Osteocyte (in vitro differentiated cells): Measurements from ENCODE around the gene MTERF4. TPM values are rescaled to one million over a fixed set of nuclear protein-coding genes. Genes with fewer than 3 reads are reported as not detected.

Source experiments
- DNase-seq: peaks from one replicate; pipeline ENCODE4 v3.0.0; 2021; ENCODE audit warnings: mixed read lengths; ENCODE audit not compliant: unreplicated experiment; ENCODE audit errors: extremely low spot score
- H3K27ac Mint-ChIP-seq: one replicate; pipeline ENCODE4 v1.8.0; 2021; ENCODE audit warnings: mild to moderate bottlenecking, mixed read lengths; ENCODE audit not compliant: unreplicated experiment
- H3K27me3 Mint-ChIP-seq: one replicate; pipeline ENCODE4 v1.8.0; 2021; ENCODE audit warnings: mixed read lengths; ENCODE audit not compliant: unreplicated experiment
- H3K36me3 Mint-ChIP-seq: one replicate; pipeline ENCODE4 v1.8.0; 2021; ENCODE audit warnings: mixed read lengths; ENCODE audit not compliant: unreplicated experiment
- H3K4me1 Mint-ChIP-seq: one replicate; pipeline ENCODE4 v1.8.0; 2021; ENCODE audit warnings: mixed read lengths; ENCODE audit not compliant: unreplicated experiment
- H3K4me3 Mint-ChIP-seq: one replicate; pipeline ENCODE4 v1.8.0; 2021; ENCODE audit warnings: mild to moderate bottlenecking, moderate library complexity, mixed read lengths; ENCODE audit not compliant: unreplicated experiment
- H3K9me3 Mint-ChIP-seq: one replicate; pipeline ENCODE4 v1.8.0; 2021; ENCODE audit warnings: mixed read lengths; ENCODE audit not compliant: unreplicated experiment
- total RNA-seq: library from RNA; stranded (reverse); gene quantifications from 2 replicates; pipeline ENCODE4 v1.2.1, GENCODE V29; 2021
- TF ChIP-seq, protein P1 (sequence below): fragments of 200-600 bp; sonication (generic); IDR thresholded peaks from 2 replicates; pipeline ENCODE4 v1.5.0; 2021; ENCODE audit warnings: antibody characterized with exemption, mild to moderate bottlenecking, moderate library complexity

Gene MTERF4
- total RNA-seq, 1 donor from 2014 or later: 36.8 TPM

DNA sequence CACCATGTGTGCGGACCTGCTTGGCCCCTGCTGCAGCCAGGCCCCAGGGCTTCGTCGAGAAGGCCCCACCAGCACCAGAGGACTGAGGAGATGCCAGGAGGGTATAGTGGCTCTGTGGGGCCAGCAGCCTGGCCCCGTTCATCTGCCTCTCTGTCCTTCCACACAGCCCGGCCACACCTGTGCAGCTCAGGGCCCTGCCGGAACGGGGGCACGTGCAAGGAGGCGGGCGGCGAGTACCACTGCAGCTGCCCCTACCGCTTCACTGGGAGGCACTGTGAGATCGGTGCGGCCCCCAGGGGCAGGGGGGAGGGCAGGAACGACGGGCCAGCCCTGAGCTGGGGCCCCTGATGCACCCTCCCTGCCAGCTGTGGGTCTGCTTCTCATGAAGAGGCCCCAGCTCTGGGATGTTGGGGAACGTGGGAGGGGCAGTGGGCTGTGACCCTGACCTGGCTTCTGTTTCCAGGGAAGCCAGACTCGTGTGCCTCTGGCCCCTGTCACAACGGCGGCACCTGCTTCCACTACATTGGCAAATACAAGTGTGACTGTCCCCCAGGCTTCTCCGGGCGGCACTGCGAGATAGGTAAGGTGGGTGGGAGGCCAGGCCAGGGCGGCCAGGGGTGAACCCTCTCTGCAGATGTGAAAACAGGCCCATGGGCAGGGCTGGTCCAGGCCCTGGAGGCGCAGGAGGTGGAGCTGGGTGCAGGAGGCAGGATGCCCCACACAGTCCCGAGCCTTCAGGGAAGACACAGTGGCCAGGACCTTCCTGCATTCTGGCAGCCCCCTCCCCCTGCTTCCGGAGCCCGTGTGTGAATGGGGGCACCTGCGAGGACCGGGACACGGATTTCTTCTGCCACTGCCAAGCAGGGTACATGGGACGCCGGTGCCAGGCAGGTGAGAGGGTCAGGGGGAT is 50.3 kb downstream of the MTERF4 start:
- no peak for DNase-seq
- Mint-ChIP-seq H3K9me3 (no peaks in the 10 kb centered on the region), H3K27me3 (peaks cover 21% of the 10 kb centered on the region), H3K27ac (no peak overlapping the region), H3K36me3 (no peaks in the 10 kb centered on the region), H3K4me3 (no peak overlapping the region), H3K4me1 (no peaks in the 10 kb centered on the region)
- TF ChIP-seq, protein P1, sequence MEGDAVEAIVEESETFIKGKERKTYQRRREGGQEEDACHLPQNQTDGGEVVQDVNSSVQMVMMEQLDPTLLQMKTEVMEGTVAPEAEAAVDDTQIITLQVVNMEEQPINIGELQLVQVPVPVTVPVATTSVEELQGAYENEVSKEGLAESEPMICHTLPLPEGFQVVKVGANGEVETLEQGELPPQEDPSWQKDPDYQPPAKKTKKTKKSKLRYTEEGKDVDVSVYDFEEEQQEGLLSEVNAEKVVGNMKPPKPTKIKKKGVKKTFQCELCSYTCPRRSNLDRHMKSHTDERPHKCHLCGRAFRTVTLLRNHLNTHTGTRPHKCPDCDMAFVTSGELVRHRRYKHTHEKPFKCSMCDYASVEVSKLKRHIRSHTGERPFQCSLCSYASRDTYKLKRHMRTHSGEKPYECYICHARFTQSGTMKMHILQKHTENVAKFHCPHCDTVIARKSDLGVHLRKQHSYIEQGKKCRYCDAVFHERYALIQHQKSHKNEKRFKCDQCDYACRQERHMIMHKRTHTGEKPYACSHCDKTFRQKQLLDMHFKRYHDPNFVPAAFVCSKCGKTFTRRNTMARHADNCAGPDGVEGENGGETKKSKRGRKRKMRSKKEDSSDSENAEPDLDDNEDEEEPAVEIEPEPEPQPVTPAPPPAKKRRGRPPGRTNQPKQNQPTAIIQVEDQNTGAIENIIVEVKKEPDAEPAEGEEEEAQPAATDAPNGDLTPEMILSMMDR: no peak

DNA sequence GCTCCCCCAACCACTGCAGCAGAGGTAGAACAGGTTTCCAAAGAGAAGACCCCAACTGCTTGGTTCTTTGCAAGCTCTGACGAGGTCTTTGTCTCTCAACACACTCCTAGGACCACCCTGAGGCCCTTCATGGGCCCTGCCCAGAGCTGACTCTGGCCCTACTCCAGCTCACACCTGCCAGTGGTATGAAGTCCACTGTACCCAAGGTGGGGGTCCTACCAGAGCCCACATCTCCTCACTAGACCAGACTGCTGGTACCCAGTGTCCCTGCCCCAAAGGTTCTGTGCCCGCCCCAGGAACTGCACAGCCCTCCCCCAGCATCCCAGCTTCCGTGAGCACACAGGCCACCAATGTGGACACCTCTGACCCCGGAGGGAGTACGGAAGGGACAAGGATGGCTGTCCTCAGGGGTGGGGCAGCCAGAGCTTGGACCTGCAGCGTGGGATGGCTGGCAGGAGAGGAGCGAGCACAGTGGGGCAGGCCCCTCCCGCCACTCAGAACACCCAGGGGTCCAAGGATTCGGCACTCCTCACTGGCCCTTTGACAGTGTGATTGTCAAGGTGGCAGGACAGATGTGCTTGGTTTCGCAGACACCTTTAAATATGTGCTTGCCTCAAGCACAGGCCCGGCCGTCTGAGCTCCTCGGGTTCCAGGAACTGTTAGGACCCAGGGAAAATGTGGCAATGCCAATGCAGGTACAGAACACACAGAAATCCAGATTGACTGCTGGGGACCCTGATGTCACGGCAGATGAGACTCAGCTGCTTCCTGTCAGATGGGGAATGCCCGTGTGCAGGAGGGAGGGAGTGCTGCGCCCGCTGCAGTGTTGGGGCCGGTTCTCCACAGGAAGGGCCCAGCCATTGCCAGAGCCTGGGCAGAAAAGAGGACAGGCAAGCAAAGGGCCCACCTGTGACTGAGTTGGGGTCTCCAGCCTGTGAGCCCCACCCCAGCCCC is 51.2 kb downstream of the MTERF4 start:
- Mint-ChIP-seq H3K36me3 (no peaks in the 10 kb centered on the region), H3K27ac (no peak overlapping the region), H3K9me3 (peaks cover 2% of the 10 kb centered on the region), H3K4me1 (no peaks in the 10 kb centered on the region), H3K27me3 (peaks cover 24% of the 10 kb centered on the region), H3K4me3 (no peak overlapping the region)
- TF ChIP-seq, protein P1: no peak
- DNase-seq: no peak

DNA sequence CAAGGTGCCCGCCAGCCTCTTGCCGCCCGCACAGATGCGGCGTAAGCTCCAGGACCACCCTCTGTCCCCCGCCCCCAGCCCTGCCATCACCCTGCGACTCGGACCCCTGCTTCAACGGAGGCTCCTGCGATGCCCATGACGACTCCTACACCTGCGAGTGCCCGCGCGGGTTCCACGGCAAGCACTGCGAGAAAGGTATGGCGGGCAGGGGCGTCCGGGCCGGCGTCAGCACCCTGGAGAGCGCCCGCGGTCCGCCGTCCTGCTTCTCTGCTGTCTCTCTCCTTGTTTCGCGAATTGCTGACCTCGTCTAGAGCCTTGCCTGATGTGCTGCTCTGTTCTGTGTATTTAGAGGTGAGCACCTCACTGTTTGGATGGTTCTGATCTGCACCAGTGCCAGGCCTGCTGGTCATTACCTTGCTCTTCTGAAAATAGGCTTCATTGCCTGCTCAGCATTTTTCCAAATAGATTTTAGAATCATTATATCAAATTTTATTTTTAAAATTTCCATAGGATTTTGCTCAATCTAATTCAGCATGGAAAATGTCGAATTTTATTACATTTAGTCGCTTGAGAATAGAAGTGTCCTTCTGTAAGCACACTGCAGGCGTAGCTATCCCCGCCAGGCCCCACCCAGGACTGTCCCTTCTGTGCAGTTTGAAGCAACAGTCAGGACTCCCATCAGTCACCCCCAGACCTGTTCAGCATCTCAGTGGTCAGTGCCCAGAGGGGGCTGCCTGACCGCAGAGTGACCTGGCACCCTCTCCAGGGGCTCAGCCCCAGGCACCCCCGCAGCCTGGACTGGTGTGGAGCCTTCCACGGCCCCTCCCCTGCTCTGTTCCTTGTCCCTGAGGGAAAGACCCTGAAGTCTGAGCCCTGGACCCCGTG is 52.1 kb downstream of the MTERF4 start:
- H3K4me3 Mint-ChIP-seq: no peak overlapping the region
- peaks cover 21% of the 10 kb centered on the region for H3K27me3 Mint-ChIP-seq
- peaks cover 7% of the 10 kb centered on the region for H3K9me3 Mint-ChIP-seq
- no peaks in the 10 kb centered on the region for H3K4me1 Mint-ChIP-seq
- TF ChIP-seq, protein P1: no peak
- DNase-seq: peak; percentile 86
- no peak overlapping the region for H3K27ac Mint-ChIP-seq
- no peaks in the 10 kb centered on the region for H3K36me3 Mint-ChIP-seq

DNA sequence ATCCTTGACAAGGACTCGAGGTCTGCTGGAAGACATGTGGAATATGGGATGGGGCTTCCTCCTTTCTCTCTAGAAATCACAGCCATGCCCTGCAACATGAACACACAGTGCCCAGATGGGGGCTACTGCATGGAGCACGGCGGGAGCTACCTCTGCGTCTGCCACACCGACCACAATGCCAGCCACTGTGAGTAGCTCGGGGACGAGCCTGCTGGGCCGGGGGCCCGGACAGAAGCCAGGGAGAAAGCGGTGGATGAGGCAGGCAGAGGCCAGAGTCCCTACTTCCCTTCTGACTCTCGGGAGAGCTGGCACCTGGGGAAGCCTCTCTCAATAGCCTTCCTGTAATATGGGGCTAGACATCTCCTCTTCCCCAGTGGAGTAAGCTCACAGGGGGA is 53.1 kb downstream of the MTERF4 start:
- H3K4me1 Mint-ChIP-seq: no peaks in the 10 kb centered on the region
- DNase-seq: peak; percentile 74
- no peaks in the 10 kb centered on the region for H3K36me3 Mint-ChIP-seq
- peaks cover 7% of the 10 kb centered on the region for H3K9me3 Mint-ChIP-seq
- H3K27me3 Mint-ChIP-seq: peaks cover 17% of the 10 kb centered on the region
- TF ChIP-seq, protein P1: no peak
- H3K4me3 Mint-ChIP-seq: no peak overlapping the region
- H3K27ac Mint-ChIP-seq: no peak overlapping the region
